Measurements from ENCODE around the gene NRP1. TPM values are rescaled to one million over a fixed set of nuclear protein-coding genes. Genes with fewer than 3 reads are reported as not detected.

The NRP1 gene
- polyA plus RNA-seq, 1 experiment: 218 TPM

GRCh38 chr10:33192190-33192589 lies 142.3 kb downstream of the NRP1 start:
- Histone ChIP-seq H3K9me3 (ENCODE audit: control insufficient read depth, insufficient read depth, low read length) (no peaks in the 10 kb centered on the region), H3K4me3 (ENCODE audit: low read depth, low read length) (no peak overlapping the region), H3K27me3 (ENCODE audit: control insufficient read depth, insufficient read depth, low read length) (no peaks in the 10 kb centered on the region), H3K27ac (ENCODE audit: low read depth, low read length) (no peak overlapping the region)
- TF ChIP-seq CTCF (IDR thresholded peaks at IDR 0.05; ENCODE audit: low read depth, low read length): no peak
- DNase-seq (ENCODE audit: low read depth, low spot score): no peak
- ChIA-PET CTCF (interaction anchor here (0.6 to 2.6 kb wide), 6 partner anchors 9 to 1446 kb away, joined by 3 to 33 read pairs (median 12); no protein-coding TSS in a partner anchor), POLR2A (no interaction called here)

- POLR2A ChIA-PET: interaction anchor here (0.7 kb wide), 1 partner anchor 61 kb away, joined by 4 read pairs; no protein-coding TSS in a partner anchor
- Histone ChIP-seq H3K9me3 (ENCODE audit: control insufficient read depth, insufficient read depth, low read length) (no peaks in the 10 kb centered on the region), H3K27me3 (ENCODE audit: control insufficient read depth, insufficient read depth, low read length) (no peaks in the 10 kb centered on the region), H3K4me3 (ENCODE audit: low read depth, low read length) (no peak overlapping the region), H3K27ac (ENCODE audit: low read depth, low read length) (no peak overlapping the region)
- TF ChIP-seq CTCF (IDR thresholded peaks at IDR 0.05; ENCODE audit: low read depth, low read length): no peak
- no peak for DNase-seq (ENCODE audit: low read depth, low spot score)
- CTCF ChIA-PET: no interaction called here
Observed at GRCh38 chr10:33190406-33190805, 144.1 kb downstream of the NRP1 start.

- Histone ChIP-seq H3K4me3 (ENCODE audit: low read depth, low read length) (no peak overlapping the region), H3K27me3 (ENCODE audit: control insufficient read depth, insufficient read depth, low read length) (no peaks in the 10 kb centered on the region), H3K9me3 (ENCODE audit: control insufficient read depth, insufficient read depth, low read length) (no peaks in the 10 kb centered on the region), H3K27ac (ENCODE audit: low read depth, low read length) (no peak overlapping the region)
- POLR2A ChIA-PET: no interaction called here
- DNase-seq (ENCODE audit: low read depth, low spot score): no peak
- CTCF ChIA-PET: no interaction called here
- TF ChIP-seq CTCF (IDR thresholded peaks at IDR 0.05; ENCODE audit: low read depth, low read length): no peak
Observed at GRCh38 chr10:33189808-33190207, 144.7 kb downstream of the NRP1 start.

- no peaks in the 10 kb centered on the region for H3K27me3 ChIP-seq (ENCODE audit: control insufficient read depth, insufficient read depth, low read length)
- CTCF ChIA-PET: no interaction called here
Observed at GRCh38 chr10:33189363-33189762, 145.1 kb downstream of the NRP1 start.

GRCh38 chr10:33187427-33187999 lies 147.0 kb downstream of the NRP1 start:
- Histone ChIP-seq H3K4me3 (ENCODE audit: low read depth, low read length) (no peak overlapping the region), H3K9me3 (ENCODE audit: control insufficient read depth, insufficient read depth, low read length) (no peaks in the 10 kb centered on the region), H3K27me3 (ENCODE audit: control insufficient read depth, insufficient read depth, low read length) (no peaks in the 10 kb centered on the region), H3K27ac (ENCODE audit: low read depth, low read length) (no peak overlapping the region)
- TF ChIP-seq CTCF (IDR thresholded peaks at IDR 0.05; ENCODE audit: low read depth, low read length): no peak
- ChIA-PET CTCF (no interaction called here), POLR2A (no interaction called here)
- DNase-seq (ENCODE audit: low read depth, low spot score): no peak

More at GRCh38 chr10:33189363-33189762, 145.1 kb downstream of the NRP1 start:
- no peak for DNase-seq (ENCODE audit: low read depth, low spot score)
- no peak overlapping the region for H3K4me3 ChIP-seq (ENCODE audit: low read depth, low read length)
- TF ChIP-seq CTCF (IDR thresholded peaks at IDR 0.05; ENCODE audit: low read depth, low read length): no peak
- H3K27ac ChIP-seq (ENCODE audit: low read depth, low read length): no peak overlapping the region
- H3K9me3 ChIP-seq (ENCODE audit: control insufficient read depth, insufficient read depth, low read length): no peaks in the 10 kb centered on the region
- POLR2A ChIA-PET: no interaction called here

All from AG04450 (cell line).